GM12801 (cell line): ENCODE results near the gene SIM1.

Experiments used
- CTCF ChIP-seq: IDR thresholded peaks from one replicate; pipeline ENCODE4 v1.5.1; 2011; ENCODE audit warnings: control low read depth; ENCODE audit not compliant: insufficient read length; ENCODE audit errors: extremely low read depth

Gene SIM1

GRCh38 chr6:100427452-100427851 is 37.3 kb downstream of the SIM1 start:
- no peak for TF ChIP-seq CTCF

DNA sequence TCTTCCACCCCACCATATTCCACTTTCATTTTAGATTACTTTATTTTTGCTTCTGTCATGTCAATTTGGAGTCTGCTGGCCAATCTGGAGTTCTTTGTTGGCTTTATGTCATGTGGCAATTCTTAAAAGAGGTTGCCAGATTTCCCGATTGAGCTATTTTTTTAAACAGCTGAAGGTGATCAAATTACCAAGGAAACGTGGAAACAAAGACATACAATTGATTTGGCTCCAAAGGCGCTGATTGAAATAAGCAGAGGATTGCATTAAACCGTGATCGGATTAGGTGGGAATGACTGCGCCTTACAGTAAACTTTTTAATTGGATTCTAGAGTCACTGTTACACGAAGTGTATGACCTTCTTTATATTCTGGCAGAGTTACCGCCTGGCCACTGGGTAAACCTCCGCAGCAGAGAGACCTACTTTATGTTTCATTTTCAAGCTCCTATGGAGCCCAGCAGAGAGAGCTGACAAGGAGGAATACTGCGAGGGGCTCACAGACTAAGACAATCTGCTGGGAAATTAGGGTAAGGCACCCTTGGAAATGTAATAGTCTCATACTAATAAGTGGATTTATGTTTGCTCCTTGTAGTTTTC is 37.9 kb downstream of the SIM1 start:
- no peak for TF ChIP-seq CTCF

DNA sequence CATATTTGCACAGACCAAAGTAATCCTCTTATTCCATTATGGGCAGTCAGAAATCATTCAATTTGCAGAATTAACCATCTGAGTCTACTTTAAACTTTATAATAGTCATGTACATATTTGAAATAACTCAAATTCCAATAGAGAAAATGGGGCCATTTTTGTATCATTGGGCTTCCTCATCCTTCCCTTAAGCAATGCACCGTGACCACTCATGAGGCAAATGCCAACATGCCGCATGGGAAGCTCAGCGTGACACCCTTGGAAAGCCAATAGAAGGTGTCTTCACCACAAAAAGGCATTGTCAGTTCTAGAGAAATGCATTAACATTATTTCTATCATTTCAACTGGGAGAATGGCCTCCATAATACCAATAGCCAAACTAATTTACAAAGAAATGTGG is 38.5 kb downstream of the SIM1 start:
- no peak for TF ChIP-seq CTCF

- TF ChIP-seq CTCF = no peak
Measured at GRCh38 chr6:100420711-100421110, 44.0 kb downstream of the SIM1 start.

GRCh38 chr6:100417036-100417435 is 47.7 kb downstream of the SIM1 start:
- no peak for TF ChIP-seq CTCF

GRCh38 chr6:100415768-100416167 is 49.0 kb downstream of the SIM1 start:
- no peak for TF ChIP-seq CTCF

- TF ChIP-seq CTCF = no peak
Measured at GRCh38 chr6:100412872-100413271, 51.8 kb downstream of the SIM1 start.
